Measurements from ENCODE around the gene SEC16A.
"Not testable (repeated sequence)": the region's sequence is repeated elsewhere in the genome, so short reads cannot be mapped to it uniquely, and the experiment has no call there.

SEC16A gene

DNA sequence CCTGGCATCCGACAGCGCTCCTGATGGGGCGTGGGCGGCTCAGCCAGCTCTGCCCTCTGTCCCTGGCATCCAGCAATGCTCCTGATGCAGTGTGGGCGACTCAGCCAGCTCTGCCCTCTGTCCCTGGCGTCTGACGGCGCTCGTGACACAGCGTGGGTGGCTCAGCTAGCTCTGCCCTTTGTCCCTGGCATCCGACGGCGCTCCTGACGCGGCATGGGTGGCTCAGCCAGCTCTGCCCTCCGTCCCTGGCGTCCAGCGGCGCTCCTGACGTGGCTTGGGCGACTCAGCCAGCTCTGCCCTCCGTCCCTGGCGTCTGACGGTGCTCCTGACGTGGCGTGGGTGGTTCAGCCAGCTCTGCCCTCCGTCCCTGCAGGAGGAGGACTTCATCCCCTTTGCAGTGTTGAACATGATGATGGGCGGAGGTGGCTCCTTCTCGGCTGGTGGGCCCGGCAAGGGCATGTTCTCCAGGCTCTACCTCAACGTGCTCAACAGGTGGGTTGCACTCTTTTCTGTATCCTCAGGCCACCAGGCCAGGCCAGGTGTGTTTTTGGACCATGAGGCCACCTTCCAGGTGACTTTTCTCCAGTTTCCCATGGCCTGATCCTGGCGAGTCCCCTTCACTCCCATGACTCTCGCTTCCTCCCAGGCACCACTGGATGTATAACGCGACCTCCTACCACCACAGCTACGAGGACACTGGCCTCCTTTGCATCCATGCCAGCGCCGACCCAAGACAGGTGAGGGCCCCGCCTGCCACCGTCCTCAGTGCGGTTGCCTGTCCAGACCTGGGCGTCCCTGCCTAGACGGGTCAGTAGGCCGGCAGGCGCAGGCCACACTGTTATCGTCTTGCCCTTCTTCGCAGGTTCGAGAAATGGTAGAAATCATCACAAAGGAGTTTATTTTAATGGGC, 64.4 kb downstream of the SEC16A start:
- 94% methylated on average over 48 of the region's 48 CpGs for WGBS
- H3K4me3 ChIP-seq (ENCODE audit: low read length), result no peak overlapping the region
- H3K36me3 ChIP-seq (ENCODE audit: insufficient read depth, low read length), result peaks cover 97% of the 10 kb centered on the region
- H3K9ac ChIP-seq (ENCODE audit: low read depth, low read length), result no peak overlapping the region
- no peaks in the 10 kb centered on the region for H3K9me3 ChIP-seq (ENCODE audit: insufficient read depth, low read depth, low read length)
- no peaks in the 10 kb centered on the region for H3K27me3 ChIP-seq (ENCODE audit: insufficient read depth, low read length)
- H3K27ac ChIP-seq (ENCODE audit: low read depth, low read length), result no peak overlapping the region
- H3K4me1 ChIP-seq (ENCODE audit: insufficient read depth, low read length), result no peaks in the 10 kb centered on the region

DNA sequence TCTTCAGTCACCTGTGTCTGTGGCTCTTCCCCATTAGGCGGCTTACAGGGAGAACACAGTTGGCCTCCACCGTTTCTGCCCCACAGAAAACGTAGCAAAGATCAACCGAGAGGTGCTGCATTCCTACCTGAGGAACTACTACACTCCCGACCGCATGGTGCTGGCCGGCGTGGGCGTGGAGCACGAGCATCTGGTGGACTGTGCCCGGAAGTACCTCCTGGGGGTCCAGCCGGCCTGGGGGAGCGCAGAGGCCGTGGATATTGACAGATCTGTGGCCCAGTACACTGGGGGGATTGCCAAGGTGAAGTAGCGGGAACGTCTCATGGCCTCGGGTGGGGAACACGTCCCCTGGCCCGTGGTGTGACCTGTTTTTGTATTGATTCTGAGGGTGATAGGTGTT, 65.9 kb downstream of the SEC16A start:
- H3K9ac ChIP-seq (ENCODE audit: low read depth, low read length), result no peak overlapping the region
- H3K4me1 ChIP-seq (ENCODE audit: insufficient read depth, low read length), result no peaks in the 10 kb centered on the region; the same call in 1 of the 2 replicates
- H3K9me3 ChIP-seq (ENCODE audit: insufficient read depth, low read depth, low read length), result no peaks in the 10 kb centered on the region
- H3K27me3 ChIP-seq (ENCODE audit: insufficient read depth, low read length), result no peaks in the 10 kb centered on the region
- no peak overlapping the region for H3K4me3 ChIP-seq (ENCODE audit: low read length)
- WGBS, result 96% methylated on average over 19 of the region's 19 CpGs
- H3K27ac ChIP-seq (ENCODE audit: low read depth, low read length), result no peak overlapping the region
- H3K36me3 ChIP-seq (ENCODE audit: insufficient read depth, low read length), result peaks cover 97% of the 10 kb centered on the region

DNA sequence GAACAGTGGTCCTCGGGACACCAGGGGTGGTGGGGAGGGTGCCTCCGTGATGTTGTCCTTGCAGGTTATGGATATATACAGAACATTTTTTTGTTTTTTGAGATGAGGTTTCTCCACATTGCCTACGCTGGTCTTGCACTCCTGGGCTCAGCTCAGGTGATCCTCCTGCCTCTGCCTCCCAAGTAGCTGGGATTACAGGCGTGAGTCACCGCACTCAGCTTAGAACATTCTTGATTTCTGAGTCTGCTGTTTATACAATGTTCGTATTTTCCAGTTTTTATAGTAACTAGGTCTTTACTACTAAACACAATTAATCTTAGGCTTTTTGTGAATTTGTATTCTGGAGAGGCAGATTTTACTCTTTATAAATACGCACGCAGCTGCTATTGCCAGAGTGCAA, 66.4 kb downstream of the SEC16A start:
- Histone ChIP-seq H3K9ac (ENCODE audit: low read depth, low read length) (no peak overlapping the region), H3K27ac (ENCODE audit: low read depth, low read length) (no peak overlapping the region), H3K4me1 (ENCODE audit: insufficient read depth, low read length) (peaks cover 5% of the 10 kb centered on the region), H3K27me3 (ENCODE audit: insufficient read depth, low read length) (no peaks in the 10 kb centered on the region), H3K9me3 (ENCODE audit: insufficient read depth, low read depth, low read length) (no peaks in the 10 kb centered on the region), H3K36me3 (ENCODE audit: insufficient read depth, low read length) (peaks cover 97% of the 10 kb centered on the region), H3K4me3 (ENCODE audit: low read length) (no peak overlapping the region)
- WGBS, result 98% methylated on average over 8 of the region's 8 CpGs

DNA sequence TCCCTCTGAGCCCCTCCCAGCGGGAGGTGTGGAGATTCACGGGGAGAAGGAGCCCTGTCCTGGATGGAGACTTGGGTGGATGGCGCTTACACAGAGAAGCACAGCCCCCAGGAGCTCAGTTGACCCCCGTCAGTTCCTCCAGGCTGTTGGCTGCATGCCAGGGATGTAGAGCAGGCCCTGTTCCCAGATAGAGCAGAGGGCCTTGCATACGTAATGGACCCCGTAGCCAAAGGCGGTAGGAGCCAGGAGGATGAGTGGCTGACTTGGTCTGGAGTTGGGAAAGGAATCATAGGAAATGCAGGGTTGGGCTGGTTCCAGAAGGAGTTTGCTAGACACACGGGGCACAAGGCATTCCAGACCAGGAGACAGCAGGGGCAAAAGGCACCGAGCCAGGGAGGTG, 69.9 kb downstream of the SEC16A start:
- H3K9me3 ChIP-seq (ENCODE audit: insufficient read depth, low read depth, low read length), result no peaks in the 10 kb centered on the region
- no peak overlapping the region for H3K4me3 ChIP-seq (ENCODE audit: low read length)
- H3K36me3 ChIP-seq (ENCODE audit: insufficient read depth, low read length), result peaks cover 71% of the 10 kb centered on the region
- no peak overlapping the region for H3K27ac ChIP-seq (ENCODE audit: low read depth, low read length)
- WGBS, result 91% methylated on average over 9 of the region's 9 CpGs
- peaks cover 6% of the 10 kb centered on the region for H3K4me1 ChIP-seq (ENCODE audit: insufficient read depth, low read length)
- no peaks in the 10 kb centered on the region for H3K27me3 ChIP-seq (ENCODE audit: insufficient read depth, low read length)
- H3K9ac ChIP-seq (ENCODE audit: low read depth, low read length), result no peak overlapping the region

DNA sequence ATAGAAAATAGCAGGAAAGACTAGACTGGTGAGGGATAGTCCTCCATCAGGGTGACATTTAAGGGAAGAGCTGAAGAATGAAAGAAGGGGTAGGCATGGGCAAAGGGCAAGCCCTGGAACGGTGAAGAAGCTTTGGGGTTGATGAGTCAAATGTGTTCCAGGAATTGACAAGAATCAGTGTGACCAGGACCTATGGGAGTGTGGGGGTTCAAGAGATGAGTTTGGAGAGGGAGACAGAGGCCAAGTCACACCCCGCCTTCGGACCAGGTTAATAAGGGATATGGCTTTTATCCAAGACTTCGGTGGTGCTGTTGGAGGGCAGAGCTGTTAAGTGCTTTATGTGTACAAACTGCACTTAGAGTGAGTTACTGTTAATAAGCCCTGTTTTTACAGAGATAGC, 71.5 kb downstream of the SEC16A start:
- Histone ChIP-seq H3K4me1 (ENCODE audit: insufficient read depth, low read length) (peaks cover 6% of the 10 kb centered on the region), H3K27me3 (ENCODE audit: insufficient read depth, low read length) (no peaks in the 10 kb centered on the region), H3K4me3 (ENCODE audit: low read length) (peak overlapping the region; percentile 83), H3K27ac (ENCODE audit: low read depth, low read length) (no peak overlapping the region), H3K36me3 (ENCODE audit: insufficient read depth, low read length) (peaks cover 71% of the 10 kb centered on the region), H3K9me3 (ENCODE audit: insufficient read depth, low read depth, low read length) (no peaks in the 10 kb centered on the region), H3K9ac (ENCODE audit: low read depth, low read length) (peak overlapping the region; percentile 90)
- 75% methylated on average over 4 of the region's 4 CpGs for WGBS

DNA sequence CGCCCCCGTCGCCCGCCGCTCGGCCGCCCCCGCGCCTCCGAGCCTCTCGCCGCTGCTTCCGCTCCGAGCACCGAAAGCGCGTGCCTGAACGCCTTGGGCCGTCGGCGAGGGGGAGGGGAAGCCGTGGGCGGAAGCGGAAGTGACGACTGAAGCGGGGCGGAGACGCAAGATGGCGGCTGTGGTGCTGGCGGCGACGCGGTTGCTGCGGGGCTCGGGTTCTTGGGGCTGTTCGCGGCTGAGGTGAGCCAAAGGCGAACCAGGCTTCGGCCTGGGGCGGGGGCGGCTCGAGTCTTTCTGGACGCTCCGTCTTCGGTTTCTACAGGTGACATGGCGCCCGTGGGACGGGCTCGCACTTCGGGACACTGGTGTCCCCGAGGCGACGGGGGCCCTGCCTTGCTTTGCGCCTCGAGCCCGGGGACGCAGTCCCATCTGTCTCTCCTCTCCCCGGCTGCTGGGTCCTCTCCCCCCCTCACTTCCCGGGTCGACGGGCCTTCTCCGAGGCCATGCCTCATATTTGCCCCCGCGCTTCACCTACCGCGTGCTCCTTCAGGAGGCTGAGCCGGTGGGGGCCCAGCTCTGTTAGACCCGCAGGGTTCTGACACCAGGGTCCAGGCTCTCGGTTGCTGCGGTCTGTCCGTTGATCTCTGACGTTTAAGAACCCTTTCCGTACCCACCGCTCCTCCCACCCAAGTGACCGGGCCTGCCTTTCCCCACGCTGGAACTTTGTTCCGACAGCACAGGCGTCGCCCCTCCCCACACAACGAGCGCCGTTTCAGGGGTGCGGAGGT, 72.1 kb downstream of the SEC16A start, which contains the start of the genes ENTR1 and PMPCA:
Gene ENTR1 (minus strand): TSS at position 115 of the 788 bp plus-strand sequence. CDS start 217 bp downstream, outside the sequence.
Gene PMPCA (plus strand): TSS at position 159 of the 788 bp plus-strand sequence. CDS start 11 bp downstream, at position 170.
- WGBS, result under 1% methylated on average over 83 of the region's 83 CpGs
- Histone ChIP-seq H3K9ac (ENCODE audit: low read depth, low read length) (peak within 1 kb of the TSS; percentile 98), H3K4me3 (ENCODE audit: low read length) (peak within 1 kb of the TSS; percentile 83), H3K27me3 (ENCODE audit: insufficient read depth, low read length) (no peaks in the 10 kb centered on the region), H3K36me3 (ENCODE audit: insufficient read depth, low read length) (peaks cover 70% of the 10 kb centered on the region), H3K4me1 (ENCODE audit: insufficient read depth, low read length) (peaks cover 6% of the 10 kb centered on the region), H3K9me3 (ENCODE audit: insufficient read depth, low read depth, low read length) (no peaks in the 10 kb centered on the region), H3K27ac (ENCODE audit: low read depth, low read length) (peak within 1 kb of the TSS; percentile 86)

DNA sequence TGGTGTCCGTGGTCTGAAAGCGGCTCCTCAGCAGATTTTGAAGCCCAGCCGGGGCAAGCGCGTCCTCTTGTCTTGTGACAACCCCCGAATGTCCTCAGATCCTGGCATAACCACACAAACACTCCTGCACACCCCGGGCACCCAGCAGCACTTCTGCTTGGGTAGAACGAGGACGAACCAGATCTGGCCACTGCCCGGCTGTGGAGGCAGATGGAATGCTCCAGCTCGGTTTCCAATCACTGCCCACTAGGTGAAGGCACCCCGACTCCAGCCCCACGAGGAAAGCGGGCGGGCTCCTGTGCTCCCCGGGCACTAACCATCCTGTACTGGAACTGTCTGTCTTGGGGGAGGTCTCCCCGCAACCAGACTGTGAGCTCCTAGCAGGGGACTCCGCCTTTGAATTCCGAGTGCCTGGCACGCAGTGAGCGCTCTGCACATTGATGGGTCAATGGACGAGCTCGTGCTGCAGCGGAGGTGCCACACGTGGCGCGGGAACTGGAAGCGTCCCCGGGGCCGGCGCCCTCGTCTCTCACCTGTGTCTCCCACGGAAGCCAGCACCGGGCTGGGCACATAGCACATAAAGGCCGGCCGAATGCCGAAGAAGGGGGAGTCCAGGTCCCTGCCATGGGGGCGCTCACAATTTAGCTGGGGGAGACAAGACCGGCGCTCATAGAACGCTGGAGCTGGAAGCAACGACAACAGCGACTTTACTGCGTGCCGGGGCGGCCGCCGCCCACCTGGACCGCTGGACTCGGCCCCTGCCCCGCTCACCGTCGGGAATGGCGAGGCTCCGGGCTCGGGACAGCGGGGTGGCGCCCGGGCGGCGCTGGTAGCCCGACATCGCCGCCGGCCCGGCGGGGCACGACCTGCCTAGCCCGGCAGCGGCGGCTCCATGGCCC, 73.0 kb downstream of the SEC16A start:
- WGBS, result 12% methylated on average over 71 of the region's 71 CpGs
- Histone ChIP-seq H3K4me3 (ENCODE audit: low read length) (peak overlapping the region; percentile 83), H3K27ac (ENCODE audit: low read depth, low read length) (peak overlapping the region; percentile 77), H3K9me3 (ENCODE audit: insufficient read depth, low read depth, low read length) (no peaks in the 10 kb centered on the region), H3K36me3 (ENCODE audit: insufficient read depth, low read length) (peaks cover 70% of the 10 kb centered on the region), H3K4me1 (ENCODE audit: insufficient read depth, low read length) (peaks cover 6% of the 10 kb centered on the region), H3K27me3 (ENCODE audit: insufficient read depth, low read length) (no peaks in the 10 kb centered on the region), H3K9ac (ENCODE audit: low read depth, low read length) (peak overlapping the region; percentile 98)

DNA sequence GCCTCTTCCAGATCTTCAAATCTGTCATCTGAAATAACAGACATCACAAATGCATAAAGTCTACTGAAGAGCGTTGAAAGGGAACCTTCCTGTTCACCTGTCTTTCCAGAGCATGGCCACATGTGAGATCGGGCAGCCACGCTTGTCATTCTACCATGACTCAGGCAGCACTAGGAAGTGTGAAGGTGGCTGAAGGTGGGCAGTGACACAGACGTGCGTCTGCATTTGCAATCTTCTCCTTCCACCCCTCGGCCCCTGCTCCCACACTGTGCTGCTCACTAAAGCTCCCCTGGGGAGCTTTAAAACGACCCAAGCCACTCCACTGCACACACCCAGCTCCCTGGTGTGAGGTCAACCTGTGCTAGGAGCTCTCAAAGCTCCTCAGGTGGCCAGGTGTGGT, 74.9 kb downstream of the SEC16A start:
- peaks cover 66% of the 10 kb centered on the region for H3K36me3 ChIP-seq (ENCODE audit: insufficient read depth, low read length)
- WGBS, result 91% methylated on average over 7 of the region's 7 CpGs
- peaks cover 6% of the 10 kb centered on the region for H3K4me1 ChIP-seq (ENCODE audit: insufficient read depth, low read length)
- H3K9ac ChIP-seq (ENCODE audit: low read depth, low read length), result no peak overlapping the region
- H3K9me3 ChIP-seq (ENCODE audit: insufficient read depth, low read depth, low read length), result no peaks in the 10 kb centered on the region
- no peaks in the 10 kb centered on the region for H3K27me3 ChIP-seq (ENCODE audit: insufficient read depth, low read length)
- H3K4me3 ChIP-seq (ENCODE audit: low read length), result no peak overlapping the region
- 0 out of 2 replicates have a peak overlapping the region, but pooled peaks have one; percentile 25 for H3K27ac ChIP-seq (ENCODE audit: low read depth, low read length)

DNA sequence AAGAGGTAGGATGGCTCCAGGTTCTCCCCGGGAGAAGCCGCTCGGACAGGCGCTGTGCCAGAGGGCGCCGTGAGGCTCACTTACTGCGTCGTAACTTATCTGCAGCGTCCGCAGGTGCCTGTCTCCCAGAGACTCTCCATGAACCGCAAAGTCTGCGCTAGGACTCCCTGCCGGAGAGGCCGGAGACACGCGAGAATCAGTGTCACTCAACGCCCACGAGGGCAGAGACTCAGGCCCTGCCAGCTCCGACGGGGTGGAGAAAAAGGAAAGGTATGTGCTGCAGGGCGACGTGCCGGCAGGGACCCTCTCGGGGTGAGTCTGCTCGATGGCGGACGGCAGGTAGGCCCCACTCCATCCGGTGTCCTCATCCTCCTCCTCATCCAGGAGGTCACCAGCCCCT, 75.8 kb downstream of the SEC16A start:
- peaks cover 64% of the 10 kb centered on the region for H3K36me3 ChIP-seq (ENCODE audit: insufficient read depth, low read length)
- H3K4me3 ChIP-seq (ENCODE audit: low read length); H3K9ac ChIP-seq (ENCODE audit: low read depth, low read length); H3K9me3 ChIP-seq (ENCODE audit: insufficient read depth, low read depth, low read length); H3K27ac ChIP-seq (ENCODE audit: low read depth, low read length); H3K27me3 ChIP-seq (ENCODE audit: insufficient read depth, low read length); H3K4me1 ChIP-seq (ENCODE audit: insufficient read depth, low read length): not testable (repeated sequence)
- 97% methylated on average over 28 of the region's 28 CpGs for WGBS

DNA sequence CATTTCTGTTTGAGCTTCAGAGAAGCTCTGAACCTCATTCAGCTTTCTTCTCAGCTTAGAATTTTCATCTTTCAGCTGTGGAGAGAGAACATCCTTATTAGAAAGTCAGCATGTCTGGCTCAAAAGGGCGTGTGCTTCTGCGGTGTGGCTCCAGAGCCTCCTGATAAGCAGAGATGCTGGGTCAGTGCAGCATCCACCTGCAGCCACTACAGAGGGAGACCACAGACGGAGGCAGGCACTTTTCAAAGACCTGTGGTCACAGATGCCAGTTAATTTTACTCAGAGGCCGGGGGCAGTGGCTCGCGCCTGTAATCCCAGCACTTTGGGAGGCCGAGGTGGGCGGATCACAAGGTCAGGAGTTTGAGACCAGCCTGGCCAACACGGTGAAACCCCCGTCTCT, 76.9 kb downstream of the SEC16A start:
- not testable (repeated sequence) for H3K27ac ChIP-seq (ENCODE audit: low read depth, low read length); H3K9me3 ChIP-seq (ENCODE audit: insufficient read depth, low read depth, low read length); H3K4me1 ChIP-seq (ENCODE audit: insufficient read depth, low read length); H3K27me3 ChIP-seq (ENCODE audit: insufficient read depth, low read length); H3K9ac ChIP-seq (ENCODE audit: low read depth, low read length); H3K4me3 ChIP-seq (ENCODE audit: low read length)
- 96% methylated on average over 10 of the region's 10 CpGs for WGBS
- H3K36me3 ChIP-seq (ENCODE audit: insufficient read depth, low read length), result peaks cover 67% of the 10 kb centered on the region
